A673 (cell line): Measurements from ENCODE around the gene KCNMA1. TPM values are rescaled to one million over a fixed set of nuclear protein-coding genes. Genes with fewer than 3 reads are reported as not detected.

Experiments used
- BruUV-seq: library from RNA; stranded (reverse); fragments of 400-500 nt; replicated peaks from 2 replicates; lab custom pipeline; 2021; lab: Mats Ljungman, UMichigan
- CTCF ChIA-PET: fragments of 300-600 bp; sonication (Branson Sonifier 250); formaldehyde crosslinking; loops from one replicate; lab custom pipeline; 2022; ENCODE audit warnings: antibody characterized with exemption; lab: Charles Lee
- POLR2A ChIA-PET: fragments of 300-600 bp; sonication (Branson Sonifier 250); formaldehyde crosslinking; loops from one replicate; lab custom pipeline; 2022; ENCODE audit warnings: antibody characterized with exemption; ENCODE audit not compliant: low non-redundant PET; lab: Charles Lee
- DNase-seq: peaks from one replicate; pipeline ENCODE4 v3.0.0-alpha.2; 2015; ENCODE audit warnings: low spot score
- H3K27ac ChIP-seq: fragments of 200-600 bp; sonication (generic); 2 replicates; pipeline ENCODE4 v1.5.1; 2016; ENCODE audit warnings: mixed run types, low read depth, mild to moderate bottlenecking, mixed read lengths, antibody characterized with exemption, low read length; ENCODE audit not compliant: poor library complexity, severe bottlenecking
- H3K27me3 ChIP-seq: fragments of 200-600 bp; sonication (generic); replicated peaks from 2 replicates; pipeline ENCODE4 v1.6.1; 2017; ENCODE audit warnings: mixed run types, low read depth, mild to moderate bottlenecking, mixed read lengths, antibody characterized with exemption, low read length; ENCODE audit not compliant: insufficient read depth, poor library complexity
- H3K36me3 ChIP-seq: fragments of 200-600 bp; sonication (generic); 2 replicates; pipeline ENCODE4 v1.6.1; 2016; ENCODE audit warnings: mixed run types, mild to moderate bottlenecking, mixed read lengths, antibody characterized with exemption, low read length; ENCODE audit not compliant: insufficient read depth, poor library complexity, severe bottlenecking
- H3K4me1 ChIP-seq: fragments of 200-600 bp; sonication (generic); 2 replicates; pipeline ENCODE4 v1.6.1; 2017; ENCODE audit warnings: mixed run types, mild to moderate bottlenecking, mixed read lengths, antibody characterized with exemption, low read length; ENCODE audit not compliant: insufficient read depth, poor library complexity, severe bottlenecking
- H3K4me3 ChIP-seq: fragments of 200-600 bp; sonication (generic); 2 replicates; pipeline ENCODE4 v1.5.1; 2016; ENCODE audit warnings: low read depth, mixed run types, mild to moderate bottlenecking, mixed read lengths, low read length; ENCODE audit not compliant: poor library complexity, severe bottlenecking
- H3K9me3 ChIP-seq: fragments of 200-600 bp; sonication (generic); 2 replicates; pipeline ENCODE4 v1.6.1; 2016; ENCODE audit warnings: mixed run types, low read depth, mild to moderate bottlenecking, mixed read lengths, antibody characterized with exemption, low read length; ENCODE audit not compliant: poor library complexity, severe bottlenecking
- CTCF ChIP-seq: fragments of 300-800, 200-600 bp; sonication (generic); conservative IDR thresholded peaks from 2 replicates; pipeline ENCODE4 v1.5.1; 2017; ENCODE audit warnings: low read depth, mild to moderate bottlenecking, antibody characterized with exemption, low read length, moderate library complexity, mixed read lengths
- EZH2 ChIP-seq: fragments of 200-600 bp; sonication (generic); IDR thresholded peaks from 2 replicates; pipeline ENCODE4 v1.6.1; 2017; ENCODE audit warnings: borderline replicate concordance, low read depth, mild to moderate bottlenecking, mixed read lengths, antibody characterized with exemption, low read length; ENCODE audit not compliant: poor library complexity, severe bottlenecking
- intact Hi-C: fragments of 100-400 bp; cut with micrococcal nuclease; formaldehyde crosslinking; loops from one replicate; pipeline ENCODE4 v1.10.0; 2022; ENCODE audit not compliant: unreplicated experiment
- total RNA-seq: library from RNA; stranded (reverse); gene quantifications from 2 replicates; pipeline ENCODE4 v1.2.3, GENCODE V29; 2021

The KCNMA1 gene
- total RNA-seq, 1 experiment from 2014 or later: 0.84 TPM

GRCh38 chr10:77548671-77549070 is 88.9 kb downstream of the KCNMA1 start:
- Histone ChIP-seq H3K36me3 (no peaks in the 10 kb centered on the region), H3K4me3 (no peak overlapping the region), H3K27ac (no peak overlapping the region), H3K4me1 (no peaks in the 10 kb centered on the region), H3K27me3 (peaks cover 3% of the 10 kb centered on the region), H3K9me3 (no peaks in the 10 kb centered on the region)
- TF ChIP-seq CTCF: no peak
- no peak for TF ChIP-seq EZH2
- ChIA-PET POLR2A (no interaction called here), CTCF (no interaction called here)
- no TSS peak for BruUV-seq
- intact Hi-C loops: no loop called here
- no peak for DNase-seq

- Histone ChIP-seq H3K27ac (no peak overlapping the region), H3K4me3 (no peak overlapping the region), H3K4me1 (no peaks in the 10 kb centered on the region), H3K9me3 (no peaks in the 10 kb centered on the region), H3K27me3 (peaks cover 3% of the 10 kb centered on the region), H3K36me3 (no peaks in the 10 kb centered on the region)
- BruUV-seq: no TSS peak
- ChIA-PET POLR2A (no interaction called here), CTCF (no interaction called here)
- no peak for DNase-seq
- intact Hi-C loops: no loop called here
- TF ChIP-seq CTCF (no peak), EZH2 (no peak)
Observed at GRCh38 chr10:77548157-77548556, 89.5 kb downstream of the KCNMA1 start.

GRCh38 chr10:77547307-77548050 is 90.1 kb downstream of the KCNMA1 start:
- Histone ChIP-seq H3K4me1 (no peaks in the 10 kb centered on the region), H3K4me3 (no peak overlapping the region), H3K9me3 (no peaks in the 10 kb centered on the region), H3K27ac (no peak overlapping the region), H3K27me3 (peaks cover 5% of the 10 kb centered on the region), H3K36me3 (no peaks in the 10 kb centered on the region)
- TF ChIP-seq CTCF (no peak), EZH2 (no peak)
- POLR2A ChIA-PET: no interaction called here
- no TSS peak for BruUV-seq
- intact Hi-C loops: no loop called here
- DNase-seq: no peak
- CTCF ChIA-PET: no interaction called here
